K562 (cell line): Measurements from ENCODE around the gene SLC7A4. TPM values are rescaled to one million over a fixed set of nuclear protein-coding genes. Genes with fewer than 3 reads are reported as not detected.

Experiments
- CHD1 ChIP-seq: fragments of 200-600 bp; sonication (generic); IDR thresholded peaks from one replicate; pipeline ENCODE4 v1.6.1; 2012; ENCODE audit warnings: mild to moderate bottlenecking, moderate library complexity, low read length, inconsistent platforms
- HIVEP1 ChIP-seq: fragments of 250-450 bp; sonication (Bioruptor Pico); IDR thresholded peaks from 2 replicates; pipeline ENCODE4 v1.4.0; 2020; ENCODE audit warnings: mild to moderate bottlenecking
- MAFK ChIP-seq: IDR thresholded peaks from 2 replicates; pipeline ENCODE4 v1.6.1; 2011; ENCODE audit warnings: low read length, improper control_type of control experiment
- PTBP1 ChIP-seq: fragments of 200-400 bp; formaldehyde crosslinking; IDR thresholded peaks from 2 replicates; pipeline ENCODE4 v1.6.1; 2017; ENCODE audit warnings: low read depth, low read length
- SMAD1 ChIP-seq: fragments of 150-350 bp; IDR thresholded peaks from 2 replicates; pipeline ENCODE4 v1.6.1; 2014; ENCODE audit warnings: low read length, low read depth; ENCODE audit not compliant: partially characterized antibody
- SREBF1 ChIP-seq: fragments of 150-350 bp; IDR thresholded peaks from 2 replicates; pipeline ENCODE4 v1.6.1; 2014; ENCODE audit warnings: antibody characterized with exemption, low read depth, low read length, borderline replicate concordance
- SRF ChIP-seq, 2 experiments: fragments of 250-450, 450-650 bp in 1 of 2; sonication (Bioruptor Pico) in 1 of 2; sonication (generic) in 1 of 2; formaldehyde crosslinking; IDR thresholded peaks; 2 replicates each; pipeline versions ENCODE4 v1.5.0 to v1.5.1; 2020 to 2022; ENCODE audit warnings: mild to moderate bottlenecking in 1 of 2, missing genetic modification reagents in 1 of 2
- ZNF384 ChIP-seq: IDR thresholded peaks from 2 replicates; pipeline ENCODE4 v1.6.1; 2012; ENCODE audit warnings: low read depth, low read length, improper control_type of control experiment
- polyA plus RNA-seq, 8 experiments: library from polyadenylated mRNA; depleted of rRNA in 4 of 8; stranded (reverse) in 5 of 8; unstranded in 3 of 8; fragments of >200 nt; fragmentation: Nextera tagmentation in 2 of 8; fragmentation: Illumina TruSeq in 1 of 8; extraction: Ambion mirVana in 2 of 8; extraction: Trizol in 1 of 8; gene quantifications; 2 replicates each; pipeline versions ENCODE4 v1.2.1 to v1.2.3, GENCODE V29; 2011 to 2014; ENCODE audit warnings: inconsistent platforms in 1 of 8, missing spikeins in 1 of 8
- total RNA-seq, 7 experiments: library from RNA; depleted of rRNA in 6 of 7; stranded (reverse); fragments of >200 nt in 6 of 7; fragmentation: Illumina TruSeq in 2 of 7; extraction: Trizol in 2 of 7; gene quantifications; 2 replicates each; pipeline versions ENCODE4 v1.2.1 to v1.2.3, GENCODE V29; 2011 to 2021; ENCODE audit warnings: low replicate concordance in 1 of 7
- TF ChIP-seq, protein P1 (sequence below): fragments of 250-450 bp; sonication (Bioruptor Pico); IDR thresholded peaks from 2 replicates; pipeline ENCODE4 v1.9.0; 2021; ENCODE audit warnings: mild to moderate bottlenecking, inconsistent platforms
- TF ChIP-seq, protein P2 (sequence below): fragments of 250-450 bp; sonication (Bioruptor Pico); IDR thresholded peaks from 2 replicates; pipeline ENCODE4 v1.5.1; 2021; ENCODE audit warnings: mild to moderate bottlenecking
- TF ChIP-seq, protein P3 (sequence below): sonication (generic); formaldehyde crosslinking; IDR thresholded peaks from 2 replicates; pipeline ENCODE4 v1.5.0; 2020; ENCODE audit warnings: missing genetic modification reagents
- TF ChIP-seq, protein P4 (sequence below): fragments of 450-650 bp; formaldehyde crosslinking; IDR thresholded peaks from 2 replicates; pipeline ENCODE4 v1.4.0; 2020; ENCODE audit warnings: mild to moderate bottlenecking, moderate library complexity

Gene SLC7A4
- total and polyA plus RNA-seq, 9 of the 15 experiments (the other 6 are each of a cell fraction or from before 2014, with no cell fraction given) = not detected

DNA sequence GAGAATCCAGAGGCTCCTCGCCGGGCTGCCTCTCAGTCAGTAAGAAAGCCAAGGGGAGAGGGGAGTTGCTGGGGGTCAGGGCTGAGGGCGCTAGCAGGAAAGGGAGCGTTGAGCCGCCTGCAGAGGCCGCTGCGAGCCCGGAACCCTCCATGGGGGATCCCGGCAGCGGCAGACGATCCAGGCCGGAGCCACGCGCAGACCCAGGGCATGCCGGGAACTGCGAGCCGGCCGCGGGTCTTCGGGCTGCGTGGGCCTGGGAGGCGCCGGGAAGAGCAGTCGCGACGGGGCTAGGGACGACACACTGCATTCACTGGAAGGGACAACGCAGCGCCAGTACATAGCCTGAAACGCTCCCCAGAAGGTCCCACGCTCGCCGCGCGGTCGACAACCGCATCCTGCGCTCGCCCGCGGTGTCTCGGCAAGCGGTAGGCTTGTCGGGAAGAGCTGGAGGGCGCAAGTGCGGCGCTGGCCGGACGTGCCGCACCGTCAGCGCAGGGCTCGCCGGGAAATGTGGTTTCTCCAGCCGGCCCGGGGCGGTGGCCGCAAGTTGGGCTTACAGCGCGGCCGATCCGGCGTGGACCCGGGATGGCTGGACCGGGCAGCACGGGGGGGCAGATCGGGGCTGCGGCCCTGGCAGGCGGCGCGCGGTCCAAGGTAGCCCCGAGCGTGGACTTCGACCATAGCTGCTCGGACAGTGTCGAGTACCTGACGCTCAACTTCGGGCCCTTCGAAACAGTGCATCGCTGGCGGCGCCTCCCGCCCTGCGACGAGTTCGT, 50.4 kb downstream of the SLC7A4 start, which contains the start of gene LZTR1 (continued):
- TF ChIP-seq SRF (CRISPR knock-in tag; IDR thresholded peaks at IDR 0.05) (peak in 1 of 2 experiments; percentile 72; a peak in 1 of 4 replicates), PTBP1 (no peak), MAFK (peak; percentile 66), SMAD1 (peak; percentile 97), HIVEP1 (peak; percentile 98), SREBF1 (peak; percentile 85), CHD1 (peak; percentile 76), ZNF384 (peak; percentile 62)
- TF ChIP-seq, protein P1, sequence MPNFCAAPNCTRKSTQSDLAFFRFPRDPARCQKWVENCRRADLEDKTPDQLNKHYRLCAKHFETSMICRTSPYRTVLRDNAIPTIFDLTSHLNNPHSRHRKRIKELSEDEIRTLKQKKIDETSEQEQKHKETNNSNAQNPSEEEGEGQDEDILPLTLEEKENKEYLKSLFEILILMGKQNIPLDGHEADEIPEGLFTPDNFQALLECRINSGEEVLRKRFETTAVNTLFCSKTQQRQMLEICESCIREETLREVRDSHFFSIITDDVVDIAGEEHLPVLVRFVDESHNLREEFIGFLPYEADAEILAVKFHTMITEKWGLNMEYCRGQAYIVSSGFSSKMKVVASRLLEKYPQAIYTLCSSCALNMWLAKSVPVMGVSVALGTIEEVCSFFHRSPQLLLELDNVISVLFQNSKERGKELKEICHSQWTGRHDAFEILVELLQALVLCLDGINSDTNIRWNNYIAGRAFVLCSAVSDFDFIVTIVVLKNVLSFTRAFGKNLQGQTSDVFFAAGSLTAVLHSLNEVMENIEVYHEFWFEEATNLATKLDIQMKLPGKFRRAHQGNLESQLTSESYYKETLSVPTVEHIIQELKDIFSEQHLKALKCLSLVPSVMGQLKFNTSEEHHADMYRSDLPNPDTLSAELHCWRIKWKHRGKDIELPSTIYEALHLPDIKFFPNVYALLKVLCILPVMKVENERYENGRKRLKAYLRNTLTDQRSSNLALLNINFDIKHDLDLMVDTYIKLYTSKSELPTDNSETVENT = peak; percentile 98
- TF ChIP-seq, protein P2, sequence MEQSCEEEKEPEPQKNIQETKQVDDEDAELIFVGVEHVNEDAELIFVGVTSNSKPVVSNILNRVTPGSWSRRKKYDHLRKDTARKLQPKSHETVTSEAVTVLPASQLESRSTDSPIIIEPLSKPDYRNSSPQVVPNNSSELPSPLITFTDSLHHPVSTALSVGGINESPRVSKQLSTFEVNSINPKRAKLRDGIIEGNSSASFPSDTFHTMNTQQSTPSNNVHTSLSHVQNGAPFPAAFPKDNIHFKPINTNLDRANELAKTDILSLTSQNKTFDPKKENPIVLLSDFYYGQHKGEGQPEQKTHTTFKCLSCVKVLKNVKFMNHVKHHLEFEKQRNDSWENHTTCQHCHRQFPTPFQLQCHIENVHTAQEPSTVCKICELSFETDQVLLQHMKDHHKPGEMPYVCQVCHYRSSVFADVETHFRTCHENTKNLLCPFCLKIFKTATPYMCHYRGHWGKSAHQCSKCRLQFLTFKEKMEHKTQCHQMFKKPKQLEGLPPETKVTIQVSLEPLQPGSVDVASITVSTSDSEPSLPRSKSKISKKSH (CRISPR knock-in tag) = peak; percentile 92; the same call in 1 of the 2 replicates
- TF ChIP-seq, protein P3, sequence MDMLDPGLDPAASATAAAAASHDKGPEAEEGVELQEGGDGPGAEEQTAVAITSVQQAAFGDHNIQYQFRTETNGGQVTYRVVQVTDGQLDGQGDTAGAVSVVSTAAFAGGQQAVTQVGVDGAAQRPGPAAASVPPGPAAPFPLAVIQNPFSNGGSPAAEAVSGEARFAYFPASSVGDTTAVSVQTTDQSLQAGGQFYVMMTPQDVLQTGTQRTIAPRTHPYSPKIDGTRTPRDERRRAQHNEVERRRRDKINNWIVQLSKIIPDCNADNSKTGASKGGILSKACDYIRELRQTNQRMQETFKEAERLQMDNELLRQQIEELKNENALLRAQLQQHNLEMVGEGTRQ = no peak
- TF ChIP-seq, protein P4, sequence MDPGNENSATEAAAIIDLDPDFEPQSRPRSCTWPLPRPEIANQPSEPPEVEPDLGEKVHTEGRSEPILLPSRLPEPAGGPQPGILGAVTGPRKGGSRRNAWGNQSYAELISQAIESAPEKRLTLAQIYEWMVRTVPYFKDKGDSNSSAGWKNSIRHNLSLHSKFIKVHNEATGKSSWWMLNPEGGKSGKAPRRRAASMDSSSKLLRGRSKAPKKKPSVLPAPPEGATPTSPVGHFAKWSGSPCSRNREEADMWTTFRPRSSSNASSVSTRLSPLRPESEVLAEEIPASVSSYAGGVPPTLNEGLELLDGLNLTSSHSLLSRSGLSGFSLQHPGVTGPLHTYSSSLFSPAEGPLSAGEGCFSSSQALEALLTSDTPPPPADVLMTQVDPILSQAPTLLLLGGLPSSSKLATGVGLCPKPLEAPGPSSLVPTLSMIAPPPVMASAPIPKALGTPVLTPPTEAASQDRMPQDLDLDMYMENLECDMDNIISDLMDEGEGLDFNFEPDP (CRISPR knock-in tag) = peak; percentile 93; the same call in 1 of the 2 replicates
